Measurements from ENCODE around the gene PRKCE. TPM values are rescaled to one million over a fixed set of nuclear protein-coding genes. Genes with fewer than 3 reads are reported as not detected.
A peak's percentile ranks its signal among the peaks of the same experiment; 100 is the strongest.
"Not testable (repeated sequence)": the region's sequence is repeated elsewhere in the genome, so short reads cannot be mapped to it uniquely, and the experiment has no call there.

Gene PRKCE
- total RNA-seq, 1 experiment from 2014 or later = 5.3 TPM

GRCh38 chr2:45684756-45685155 lies 33.3 kb downstream of the PRKCE start:
- no peak for DNase-seq (ENCODE audit: low read depth)
- in situ Hi-C loops (cut with HindIII; ENCODE audit: low pct_unique_long_range_greater_than_20kb, low sequenced_read_pairs) = loop anchor here (10.0 kb wide), 1 partner anchor 60 kb away; no protein-coding TSS in a partner anchor

- no peak for DNase-seq (ENCODE audit: low read depth)
- in situ Hi-C loops (cut with HindIII; ENCODE audit: low pct_unique_long_range_greater_than_20kb, low sequenced_read_pairs) = loop anchor here (10.0 kb wide), 1 partner anchor 60 kb away; no protein-coding TSS in a partner anchor
Measured at GRCh38 chr2:45685260-45685659, 33.8 kb downstream of the PRKCE start.

GRCh38 chr2:45687964-45688363 lies 36.5 kb downstream of the PRKCE start:
- no peak for DNase-seq (ENCODE audit: low read depth)
- in situ Hi-C loops (cut with HindIII; ENCODE audit: low pct_unique_long_range_greater_than_20kb, low sequenced_read_pairs) = loop anchor here (10.0 kb wide), 1 partner anchor 57 kb away; no protein-coding TSS in a partner anchor

- in situ Hi-C loops (cut with HindIII; ENCODE audit: low pct_unique_long_range_greater_than_20kb, low sequenced_read_pairs) = loop anchor here (10.0 kb wide), 1 partner anchor 56 kb away; no protein-coding TSS in a partner anchor
- DNase-seq (ENCODE audit: low read depth) = no peak
Measured at GRCh38 chr2:45688479-45689298, 37.2 kb downstream of the PRKCE start.

GRCh38 chr2:45690231-45690630 lies 38.8 kb downstream of the PRKCE start:
- DNase-seq (ENCODE audit: low read depth) = no peak
- in situ Hi-C loops (cut with HindIII; ENCODE audit: low pct_unique_long_range_greater_than_20kb, low sequenced_read_pairs) = no loop called here

- in situ Hi-C loops (cut with HindIII; ENCODE audit: low pct_unique_long_range_greater_than_20kb, low sequenced_read_pairs) = no loop called here
- DNase-seq (ENCODE audit: low read depth) = no peak
Measured at GRCh38 chr2:45691171-45691999, 39.9 kb downstream of the PRKCE start.

- in situ Hi-C loops (cut with HindIII; ENCODE audit: low pct_unique_long_range_greater_than_20kb, low sequenced_read_pairs) = no loop called here
- DNase-seq (ENCODE audit: low read depth) = no peak
Measured at GRCh38 chr2:45692566-45692965, 41.1 kb downstream of the PRKCE start.

- DNase-seq (ENCODE audit: low read depth) = peak; percentile 17
- in situ Hi-C loops (cut with HindIII; ENCODE audit: low pct_unique_long_range_greater_than_20kb, low sequenced_read_pairs) = not testable (repeated sequence)
Measured at GRCh38 chr2:45695480-45696007, 44.1 kb downstream of the PRKCE start.

GRCh38 chr2:45696708-45697107 lies 45.2 kb downstream of the PRKCE start:
- in situ Hi-C loops (cut with HindIII; ENCODE audit: low pct_unique_long_range_greater_than_20kb, low sequenced_read_pairs) = no loop called here
- DNase-seq (ENCODE audit: low read depth) = no peak

GRCh38 chr2:45697190-45697589 lies 45.7 kb downstream of the PRKCE start:
- no peak for DNase-seq (ENCODE audit: low read depth)
- in situ Hi-C loops (cut with HindIII; ENCODE audit: low pct_unique_long_range_greater_than_20kb, low sequenced_read_pairs) = no loop called here

- DNase-seq (ENCODE audit: low read depth) = no peak
- in situ Hi-C loops (cut with HindIII; ENCODE audit: low pct_unique_long_range_greater_than_20kb, low sequenced_read_pairs) = no loop called here
Measured at GRCh38 chr2:45698554-45698953, 47.1 kb downstream of the PRKCE start.

- in situ Hi-C loops (cut with HindIII; ENCODE audit: low pct_unique_long_range_greater_than_20kb, low sequenced_read_pairs) = no loop called here
- peak; percentile 61 for DNase-seq (ENCODE audit: low read depth)
Measured at GRCh38 chr2:45699032-45699658, 47.7 kb downstream of the PRKCE start.

- in situ Hi-C loops (cut with HindIII; ENCODE audit: low pct_unique_long_range_greater_than_20kb, low sequenced_read_pairs) = no loop called here
Measured at GRCh38 chr2:45700407-45701013, 49.0 kb downstream of the PRKCE start.

GRCh38 chr2:45705233-45705632 lies 53.8 kb downstream of the PRKCE start:
- in situ Hi-C loops (cut with HindIII; ENCODE audit: low pct_unique_long_range_greater_than_20kb, low sequenced_read_pairs) = no loop called here

More at GRCh38 chr2:45700407-45701013, 49.0 kb downstream of the PRKCE start:
- DNase-seq (ENCODE audit: low read depth) = no peak

GRCh38 chr2:45706033-45706432 lies 54.6 kb downstream of the PRKCE start:
- in situ Hi-C loops (cut with HindIII; ENCODE audit: low pct_unique_long_range_greater_than_20kb, low sequenced_read_pairs) = no loop called here
- no peak for DNase-seq (ENCODE audit: low read depth)

More at GRCh38 chr2:45705233-45705632, 53.8 kb downstream of the PRKCE start:
- no peak for DNase-seq (ENCODE audit: low read depth)

- in situ Hi-C loops (cut with HindIII; ENCODE audit: low pct_unique_long_range_greater_than_20kb, low sequenced_read_pairs) = no loop called here
- DNase-seq (ENCODE audit: low read depth) = no peak
Measured at GRCh38 chr2:45707006-45707405, 55.5 kb downstream of the PRKCE start.

- in situ Hi-C loops (cut with HindIII; ENCODE audit: low pct_unique_long_range_greater_than_20kb, low sequenced_read_pairs) = no loop called here
- DNase-seq (ENCODE audit: low read depth) = no peak
Measured at GRCh38 chr2:45707661-45708060, 56.2 kb downstream of the PRKCE start.

- no peak for DNase-seq (ENCODE audit: low read depth)
- in situ Hi-C loops (cut with HindIII; ENCODE audit: low pct_unique_long_range_greater_than_20kb, low sequenced_read_pairs) = no loop called here
Measured at GRCh38 chr2:45708501-45708900, 57.0 kb downstream of the PRKCE start.
